HG03354 (cell line): ENCODE data around the gene TOMT.

ENCODE experiments used
- ATAC-seq: cut with Tn5 transposase; IDR thresholded peaks from one replicate; pipeline ENCODE4 v1.9.1; 2021; ENCODE audit warnings: mild to moderate bottlenecking; ENCODE audit not compliant: unreplicated experiment, poor library complexity, severe bottlenecking

Gene TOMT

DNA sequence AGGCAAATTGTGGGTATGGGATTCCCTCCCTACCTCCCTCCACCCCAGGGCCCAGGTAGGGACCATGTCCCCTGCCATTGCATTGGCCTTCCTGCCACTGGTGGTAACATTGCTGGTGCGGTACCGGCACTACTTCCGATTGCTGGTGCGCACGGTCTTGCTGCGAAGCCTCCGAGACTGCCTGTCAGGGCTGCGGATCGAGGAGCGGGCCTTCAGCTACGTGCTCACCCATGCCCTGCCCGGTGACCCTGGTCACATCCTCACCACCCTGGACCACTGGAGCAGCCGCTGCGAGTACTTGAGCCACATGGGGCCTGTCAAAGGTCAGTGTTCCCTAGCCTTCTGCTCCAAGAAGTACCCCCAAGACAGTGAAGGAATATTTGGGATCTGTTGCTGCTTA lies at the start of gene TOMT:
Gene TOMT (plus strand): TSS at position 37 of the 400 bp plus-strand sequence. CDS start 28 bp downstream, at position 65.
- no peak for ATAC-seq

GRCh38 chr11:72058416-72059034 lies 47.2 kb upstream of the TOMT start:
- ATAC-seq, result no peak

DNA sequence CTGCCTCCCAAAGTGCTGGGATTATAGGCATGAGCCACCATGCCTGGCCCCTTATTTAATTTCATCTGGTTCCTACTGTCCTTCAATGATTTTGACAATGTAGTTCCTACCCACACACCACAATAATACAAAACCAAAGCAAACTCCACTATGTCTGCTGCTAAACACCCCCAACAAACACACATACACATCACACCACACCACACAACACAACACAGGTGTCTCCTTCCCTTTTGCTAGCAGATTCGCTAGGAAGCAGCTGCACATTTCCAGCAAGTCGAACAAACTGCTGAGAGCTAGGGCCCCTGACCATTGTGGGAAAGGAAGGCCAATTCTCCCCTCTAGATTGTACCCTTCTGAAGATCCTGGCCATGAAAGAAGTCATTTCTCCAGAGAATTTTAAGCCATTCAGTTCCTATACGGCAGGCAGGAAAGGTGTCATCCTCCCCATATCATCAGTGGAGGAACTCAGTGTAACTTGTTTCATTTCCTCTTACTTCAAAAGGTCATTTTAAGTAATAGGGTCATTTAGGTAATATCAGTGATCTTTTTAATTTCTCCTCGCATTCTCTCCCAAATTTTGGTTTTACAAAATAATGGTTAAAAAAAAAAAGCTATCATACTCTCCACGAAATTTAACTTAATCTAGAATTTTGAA lies 43.9 kb upstream of the TOMT start:
- no peak for ATAC-seq

DNA sequence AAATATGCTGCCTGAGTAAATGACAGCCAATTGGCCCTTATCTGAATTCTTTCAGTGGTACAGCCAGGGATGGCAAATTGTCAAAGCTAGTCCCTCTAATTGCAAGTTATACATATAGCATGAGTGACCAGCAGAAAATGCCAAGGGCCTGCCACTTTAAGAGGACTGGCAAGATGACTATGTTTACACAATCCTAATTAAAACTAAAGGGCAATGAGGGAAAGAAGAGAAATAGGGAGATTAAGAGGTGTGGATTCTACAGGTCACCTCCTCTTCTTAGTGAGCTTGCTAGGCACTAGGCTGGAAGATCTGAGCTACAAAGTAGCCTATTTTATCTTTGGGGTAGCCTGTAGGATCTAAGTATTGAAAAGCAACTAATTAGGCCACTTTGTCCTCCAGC lies 38.9 kb upstream of the TOMT start:
- no peak for ATAC-seq

GRCh38 chr11:72067266-72067665 lies 38.5 kb upstream of the TOMT start:
- ATAC-seq, result no peak

GRCh38 chr11:72067676-72068075 lies 38.0 kb upstream of the TOMT start:
- ATAC-seq, result no peak

- no peak for ATAC-seq
These were observed 36.5 kb upstream of the TOMT start for GRCh38 chr11:72069200-72069599.

DNA sequence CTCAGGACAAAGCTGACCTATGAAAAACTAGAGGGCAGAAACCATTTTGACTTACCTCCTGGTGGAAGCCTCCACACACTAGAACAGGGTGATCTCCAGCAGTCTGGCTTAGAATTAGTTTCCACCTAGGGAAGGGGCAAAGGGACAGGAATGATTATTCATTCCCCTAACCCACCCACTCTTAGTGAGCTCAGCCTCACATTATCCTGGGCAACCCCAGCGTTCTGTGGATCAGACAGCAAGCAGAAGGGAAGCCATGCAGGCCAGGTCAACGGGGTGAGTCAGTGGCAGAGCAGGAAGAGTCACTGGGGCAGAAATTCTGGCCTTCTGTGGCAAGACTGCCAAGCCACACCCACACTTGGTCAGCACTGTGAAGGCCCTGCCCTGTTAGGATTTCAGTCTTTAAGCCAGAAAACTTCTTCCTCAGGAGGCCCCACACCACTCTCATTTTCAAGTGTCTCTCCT lies 35.9 kb upstream of the TOMT start:
- ATAC-seq, result no peak

DNA sequence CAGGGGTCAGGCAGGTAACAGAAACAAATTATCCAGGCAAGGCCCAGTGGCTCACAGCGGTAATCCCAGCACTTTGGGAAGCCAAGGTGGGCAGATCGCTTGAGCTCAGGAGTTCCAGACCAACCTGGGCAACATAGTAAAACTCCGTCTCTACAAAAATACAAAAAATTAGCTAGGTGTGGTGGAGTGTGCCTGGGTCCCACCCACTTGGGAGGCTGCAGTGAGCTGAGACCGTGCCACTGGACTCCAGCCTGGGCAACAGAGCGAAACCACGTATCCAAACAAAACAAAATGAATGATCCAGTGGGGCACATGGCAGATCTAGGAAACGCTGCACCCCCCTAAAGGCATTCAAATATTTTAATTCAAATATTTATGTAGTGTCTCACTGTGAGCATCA lies 35.2 kb upstream of the TOMT start:
- no peak for ATAC-seq

DNA sequence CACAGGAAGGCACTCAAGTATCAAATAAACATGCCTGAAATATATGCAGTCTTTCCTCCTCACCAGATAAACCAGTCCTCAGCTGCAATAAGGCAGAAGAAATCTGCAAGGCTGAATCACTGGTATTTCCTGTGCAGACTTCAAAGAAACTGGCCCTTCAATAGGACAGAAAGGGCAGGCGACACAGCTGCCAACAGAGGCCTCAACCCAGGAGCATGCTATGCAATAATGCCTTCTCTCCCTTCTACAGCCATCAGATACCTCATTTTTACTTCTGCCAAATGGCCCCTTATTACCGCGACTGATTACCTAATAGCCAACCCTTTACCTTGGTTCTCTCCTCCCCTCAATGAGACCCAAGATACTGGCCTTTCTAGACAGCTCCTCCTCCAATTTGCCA lies 33.4 kb upstream of the TOMT start:
- ATAC-seq, result no peak

DNA sequence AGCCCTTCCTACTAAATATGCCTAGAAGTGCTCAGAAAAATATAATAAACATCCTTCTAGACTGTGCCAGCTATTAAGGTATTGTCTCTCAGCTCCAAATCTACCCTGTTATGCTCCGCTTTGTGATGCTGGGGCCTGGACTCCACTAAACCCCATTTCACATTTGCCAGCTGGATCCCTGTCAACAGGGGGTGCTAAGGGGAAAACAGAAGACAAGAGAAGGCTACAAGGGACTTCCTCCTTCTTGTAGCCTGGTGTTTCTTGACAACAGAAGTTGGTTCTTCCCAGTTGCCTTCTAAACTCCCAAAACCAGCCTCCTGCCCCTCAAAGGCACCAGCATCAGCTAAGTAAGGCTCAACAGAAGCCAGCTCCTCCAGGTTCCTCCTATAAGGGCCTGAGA lies 30.6 kb upstream of the TOMT start:
- ATAC-seq, result no peak

DNA sequence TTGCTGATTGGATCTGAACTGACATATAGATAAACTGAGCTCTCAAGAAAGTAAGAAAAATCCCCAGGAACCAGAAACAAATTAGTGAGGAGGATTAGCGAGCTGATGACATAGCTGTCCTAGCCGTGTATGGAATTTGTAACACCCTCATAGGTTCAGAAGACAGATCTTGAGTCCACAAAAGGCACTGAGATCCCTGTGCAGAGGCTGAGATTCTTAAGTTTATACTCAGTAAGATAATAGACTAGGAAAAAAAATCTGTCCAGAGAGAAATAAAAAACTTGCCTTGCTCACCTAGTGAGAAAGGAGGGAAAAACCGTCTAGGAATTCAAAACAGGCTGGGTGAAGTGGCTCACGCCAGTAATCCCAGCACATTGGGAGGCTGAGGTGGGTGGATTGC lies 30.0 kb upstream of the TOMT start:
- ATAC-seq, result no peak

DNA sequence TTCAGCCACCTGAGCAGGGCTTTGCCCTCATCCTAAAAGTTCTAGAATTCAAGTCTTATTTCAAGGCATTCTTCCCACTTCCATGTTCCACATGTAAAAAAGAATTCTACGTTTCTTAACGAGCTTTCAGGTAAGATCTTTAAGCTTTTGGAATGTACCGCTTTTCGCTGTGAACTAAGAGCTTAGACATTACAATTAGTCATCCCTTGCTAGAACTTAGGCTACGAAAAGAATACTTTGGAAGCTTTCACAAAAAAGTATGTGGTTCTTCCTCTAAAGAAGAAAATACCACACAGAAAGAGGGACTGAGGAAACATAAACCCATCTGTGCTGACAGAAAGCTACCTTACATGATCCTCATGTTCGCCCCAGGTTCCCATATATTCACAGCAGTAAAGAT lies 27.2 kb upstream of the TOMT start:
- ATAC-seq, result no peak

DNA sequence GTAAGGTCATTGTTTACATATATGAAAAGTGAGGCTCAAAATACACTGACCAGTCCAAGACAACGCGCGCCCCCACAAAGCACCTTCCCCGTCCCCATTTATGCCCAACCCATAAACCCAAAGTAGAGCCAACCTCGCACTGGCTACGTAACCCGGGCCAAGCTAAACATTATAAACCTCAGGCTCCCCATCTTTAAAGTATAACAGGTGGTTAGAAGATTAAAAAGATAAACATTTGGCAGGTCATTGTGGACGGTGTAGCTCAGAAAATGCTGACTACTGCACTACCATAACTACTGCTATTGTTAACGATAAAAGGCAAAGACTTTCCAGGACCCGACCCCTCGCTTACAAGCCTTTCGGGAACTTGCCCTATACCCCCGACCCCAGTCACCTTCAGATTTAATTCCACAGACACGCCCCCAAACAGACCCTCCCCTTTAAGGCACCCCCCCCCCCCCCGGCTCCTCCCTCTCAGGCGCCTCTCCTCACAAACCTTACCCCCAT lies 25.9 kb upstream of the TOMT start:
- no peak for ATAC-seq

GRCh38 chr11:72080326-72081183 lies 25.2 kb upstream of the TOMT start, which contains the start of the genes LRRC51 and NUMA1:
TSS of gene LRRC51 (plus strand) at chr11:72080850. CDS start at chr11:72089084, 8,234 bp downstream.
TSS of gene NUMA1 (minus strand) at chr11:72080542. CDS start at chr11:72035943, 44,599 bp downstream.
- peak; percentile 94 for ATAC-seq

DNA sequence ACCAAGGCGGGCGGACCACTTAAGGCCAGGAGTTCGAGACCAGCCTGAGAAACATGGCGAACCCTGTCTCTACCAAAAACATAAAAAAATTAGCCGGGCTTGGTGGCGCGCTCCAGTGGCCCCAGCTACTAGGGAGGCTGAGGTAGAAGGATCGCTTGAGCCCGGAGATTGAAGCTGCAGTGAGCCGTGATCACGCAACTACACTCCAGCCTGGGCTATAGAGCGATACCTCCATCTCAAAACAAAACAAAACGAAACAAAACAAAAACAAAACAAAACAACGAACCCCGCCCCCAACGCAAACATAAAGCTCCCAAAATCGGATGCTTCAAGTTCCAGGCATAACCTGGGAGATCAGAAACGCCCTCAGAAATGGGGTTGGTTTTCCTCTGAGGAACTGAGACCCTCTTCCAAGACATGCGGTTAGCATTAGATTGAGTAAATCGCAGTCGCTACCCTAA lies 24.5 kb upstream of the TOMT start:
- ATAC-seq, result no peak

DNA sequence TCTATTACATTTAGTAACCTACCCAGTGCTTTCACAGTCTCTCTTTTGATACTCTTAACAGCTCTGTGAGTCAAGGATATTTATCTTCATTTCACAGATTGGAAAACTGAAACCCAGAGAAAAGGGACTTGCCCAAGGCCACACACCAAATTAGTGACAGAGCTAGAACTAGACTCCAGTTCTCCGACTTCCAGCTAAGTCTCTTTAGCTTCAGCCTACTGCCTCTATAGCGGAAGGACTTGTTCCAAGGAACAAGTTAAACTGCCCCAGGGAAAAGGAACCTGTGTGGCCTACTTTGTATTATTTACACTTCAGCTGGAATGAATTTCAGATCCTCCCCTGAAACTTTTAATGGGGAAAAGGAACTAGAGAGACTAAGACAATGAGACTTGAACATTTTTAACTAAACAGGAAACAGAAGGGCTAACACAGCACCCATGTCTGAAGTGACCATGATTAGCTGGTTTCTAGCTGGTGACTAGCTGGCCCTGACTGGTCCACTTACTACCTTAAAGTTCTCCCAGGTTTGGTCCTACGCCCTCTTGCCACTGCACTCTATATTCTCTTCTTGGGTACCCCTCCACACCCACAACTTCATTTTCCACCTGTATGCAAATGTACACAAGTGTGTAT lies 23.8 kb upstream of the TOMT start:
- no peak for ATAC-seq

DNA sequence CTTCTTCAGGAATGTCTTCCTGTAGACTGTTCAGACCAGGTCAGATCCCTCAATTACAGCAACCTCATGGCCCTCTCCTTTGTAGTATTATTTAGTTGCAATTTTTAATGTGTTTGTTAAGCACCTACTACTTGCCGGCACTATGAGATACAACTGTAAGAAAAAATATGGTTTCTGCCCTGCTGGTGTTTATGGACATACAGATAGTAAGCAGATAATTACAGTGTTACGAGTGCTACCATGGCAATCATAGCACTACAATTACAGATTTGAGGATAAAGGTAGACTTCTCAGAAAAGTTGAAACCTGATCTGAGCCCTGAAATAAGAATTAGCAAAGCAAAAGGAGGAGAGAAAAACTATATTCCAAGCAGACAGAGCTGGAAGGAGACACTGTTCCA lies 22.3 kb upstream of the TOMT start:
- ATAC-seq, result no peak

DNA sequence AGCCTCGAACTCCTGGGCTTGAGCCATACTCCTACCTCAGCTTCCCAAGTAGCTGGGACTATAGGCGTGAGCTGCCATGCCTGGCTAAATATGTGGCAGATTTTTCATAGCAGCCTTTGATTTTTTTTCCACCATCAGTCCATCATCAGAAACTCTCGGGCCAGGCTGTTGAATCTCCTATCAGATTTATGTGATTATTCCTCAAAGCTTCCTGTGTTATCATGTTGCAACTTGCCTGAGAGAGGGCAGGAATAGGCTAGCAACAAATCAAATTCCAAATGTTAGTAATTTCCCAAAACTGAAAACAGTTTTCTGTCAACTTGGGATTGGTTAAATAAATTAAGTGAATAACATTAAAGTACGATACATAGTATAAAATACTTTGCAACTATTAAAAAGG lies 21.6 kb upstream of the TOMT start:
- ATAC-seq, result no peak

GRCh38 chr11:72084965-72085364 lies 20.8 kb upstream of the TOMT start:
- no peak for ATAC-seq
